ENCODE measurements around the gene TSHZ2. TPM values are rescaled to one million over a fixed set of nuclear protein-coding genes. Genes with fewer than 3 reads are reported as not detected.
A peak's percentile ranks its signal among the peaks of the same experiment; 100 is the strongest.

TSHZ2 gene
- polyA plus RNA-seq, 1 donor: 10.7 TPM

- Histone ChIP-seq H3K9me3 (ENCODE audit: control insufficient read depth, low read depth, low read length) (no peaks in the 10 kb centered on the region), H3K4me1 (ENCODE audit: control insufficient read depth, insufficient read depth, low read length) (no peaks in the 10 kb centered on the region), H3K27ac (ENCODE audit: low read length) (no peak overlapping the region), H3K27me3 (ENCODE audit: control insufficient read depth, insufficient read depth, low read length) (no peaks in the 10 kb centered on the region), H3K4me3 (ENCODE audit: low read length) (no peak overlapping the region), H3K36me3 (ENCODE audit: control insufficient read depth, insufficient read depth, low read length) (no peaks in the 10 kb centered on the region)
- DNase-seq: peak; percentile 19 to 26
- 79% methylated on average over 2 of the region's 11 CpGs for WGBS (ENCODE audit: insufficient coverage, low lambda C conversion rate)
Measured at GRCh38 chr20:53157443-53158408, 185.6 kb downstream of the TSHZ2 start.

- Histone ChIP-seq H3K36me3 (ENCODE audit: control insufficient read depth, insufficient read depth, low read length) (no peaks in the 10 kb centered on the region), H3K4me1 (ENCODE audit: control insufficient read depth, insufficient read depth, low read length) (no peaks in the 10 kb centered on the region), H3K4me3 (ENCODE audit: low read length) (no peak overlapping the region), H3K27me3 (ENCODE audit: control insufficient read depth, insufficient read depth, low read length) (no peaks in the 10 kb centered on the region), H3K27ac (ENCODE audit: low read length) (no peak overlapping the region), H3K9me3 (ENCODE audit: control insufficient read depth, low read depth, low read length) (no peaks in the 10 kb centered on the region)
- WGBS (ENCODE audit: insufficient coverage, low lambda C conversion rate): no CpG with 5 or more reads among the region's 1 CpG
- DNase-seq: no peak
Measured at GRCh38 chr20:53159160-53159559, 187.0 kb downstream of the TSHZ2 start.

- Histone ChIP-seq H3K27ac (ENCODE audit: low read length) (no peak overlapping the region), H3K36me3 (ENCODE audit: control insufficient read depth, insufficient read depth, low read length) (no peaks in the 10 kb centered on the region), H3K27me3 (ENCODE audit: control insufficient read depth, insufficient read depth, low read length) (no peaks in the 10 kb centered on the region), H3K4me3 (ENCODE audit: low read length) (no peak overlapping the region), H3K4me1 (ENCODE audit: control insufficient read depth, insufficient read depth, low read length) (no peaks in the 10 kb centered on the region), H3K9me3 (ENCODE audit: control insufficient read depth, low read depth, low read length) (no peaks in the 10 kb centered on the region)
- WGBS (ENCODE audit: insufficient coverage, low lambda C conversion rate): 100% methylated on average over 1 of the region's 3 CpGs
- no peak for DNase-seq
Measured at GRCh38 chr20:53161073-53161472, 188.9 kb downstream of the TSHZ2 start.

GRCh38 chr20:53161473-53161872 is 189.3 kb downstream of the TSHZ2 start:
- no peak overlapping the region for H3K27ac ChIP-seq (ENCODE audit: low read length)
- H3K36me3 ChIP-seq (ENCODE audit: control insufficient read depth, insufficient read depth, low read length): no peaks in the 10 kb centered on the region
- no peak for DNase-seq
- WGBS (ENCODE audit: insufficient coverage, low lambda C conversion rate): 100% methylated on average over 1 of the region's 4 CpGs
- H3K4me3 ChIP-seq (ENCODE audit: low read length): no peak overlapping the region
- H3K27me3 ChIP-seq (ENCODE audit: control insufficient read depth, insufficient read depth, low read length): no peaks in the 10 kb centered on the region
- H3K9me3 ChIP-seq (ENCODE audit: control insufficient read depth, low read depth, low read length): no peaks in the 10 kb centered on the region
- no peaks in the 10 kb centered on the region for H3K4me1 ChIP-seq (ENCODE audit: control insufficient read depth, insufficient read depth, low read length)

- WGBS (ENCODE audit: insufficient coverage, low lambda C conversion rate): no CpG with 5 or more reads among the region's 13 CpGs
- no peaks in the 10 kb centered on the region for H3K4me1 ChIP-seq (ENCODE audit: control insufficient read depth, insufficient read depth, low read length)
- DNase-seq: peak in 1 of 2 donors; percentile 37
- H3K4me3 ChIP-seq (ENCODE audit: low read length): no peak overlapping the region
- H3K36me3 ChIP-seq (ENCODE audit: control insufficient read depth, insufficient read depth, low read length): no peaks in the 10 kb centered on the region
- no peaks in the 10 kb centered on the region for H3K9me3 ChIP-seq (ENCODE audit: control insufficient read depth, low read depth, low read length)
- H3K27ac ChIP-seq (ENCODE audit: low read length): no peak overlapping the region
- no peaks in the 10 kb centered on the region for H3K27me3 ChIP-seq (ENCODE audit: control insufficient read depth, insufficient read depth, low read length)
Measured at GRCh38 chr20:53162251-53162835, 190.2 kb downstream of the TSHZ2 start.

- Histone ChIP-seq H3K27ac (ENCODE audit: low read length) (no peak overlapping the region), H3K27me3 (ENCODE audit: control insufficient read depth, insufficient read depth, low read length) (no peaks in the 10 kb centered on the region), H3K4me3 (ENCODE audit: low read length) (no peak overlapping the region), H3K36me3 (ENCODE audit: control insufficient read depth, insufficient read depth, low read length) (no peaks in the 10 kb centered on the region), H3K4me1 (ENCODE audit: control insufficient read depth, insufficient read depth, low read length) (no peaks in the 10 kb centered on the region), H3K9me3 (ENCODE audit: control insufficient read depth, low read depth, low read length) (no peaks in the 10 kb centered on the region)
- no CpG with 5 or more reads among the region's 3 CpGs for WGBS (ENCODE audit: insufficient coverage, low lambda C conversion rate)
- DNase-seq: no peak
Measured at GRCh38 chr20:53163486-53163885, 191.3 kb downstream of the TSHZ2 start.

GRCh38 chr20:53164072-53164471 is 191.9 kb downstream of the TSHZ2 start:
- Histone ChIP-seq H3K27me3 (ENCODE audit: control insufficient read depth, insufficient read depth, low read length) (no peaks in the 10 kb centered on the region), H3K9me3 (ENCODE audit: control insufficient read depth, low read depth, low read length) (no peaks in the 10 kb centered on the region), H3K36me3 (ENCODE audit: control insufficient read depth, insufficient read depth, low read length) (no peaks in the 10 kb centered on the region), H3K27ac (ENCODE audit: low read length) (no peak overlapping the region), H3K4me1 (ENCODE audit: control insufficient read depth, insufficient read depth, low read length) (no peaks in the 10 kb centered on the region), H3K4me3 (ENCODE audit: low read length) (no peak overlapping the region)
- no peak for DNase-seq

GRCh38 chr20:53165452-53165851 is 193.3 kb downstream of the TSHZ2 start:
- Histone ChIP-seq H3K4me3 (ENCODE audit: low read length) (no peak overlapping the region), H3K36me3 (ENCODE audit: control insufficient read depth, insufficient read depth, low read length) (no peaks in the 10 kb centered on the region), H3K9me3 (ENCODE audit: control insufficient read depth, low read depth, low read length) (no peaks in the 10 kb centered on the region), H3K4me1 (ENCODE audit: control insufficient read depth, insufficient read depth, low read length) (no peaks in the 10 kb centered on the region), H3K27ac (ENCODE audit: low read length) (no peak overlapping the region), H3K27me3 (ENCODE audit: control insufficient read depth, insufficient read depth, low read length) (no peaks in the 10 kb centered on the region)
- 80% methylated on average over 1 of the region's 4 CpGs for WGBS (ENCODE audit: insufficient coverage, low lambda C conversion rate)
- no peak for DNase-seq

GRCh38 chr20:53168491-53168890 is 196.3 kb downstream of the TSHZ2 start:
- Histone ChIP-seq H3K27ac (ENCODE audit: low read length) (no peak overlapping the region), H3K36me3 (ENCODE audit: control insufficient read depth, insufficient read depth, low read length) (no peaks in the 10 kb centered on the region), H3K4me3 (ENCODE audit: low read length) (no peak overlapping the region), H3K27me3 (ENCODE audit: control insufficient read depth, insufficient read depth, low read length) (no peaks in the 10 kb centered on the region), H3K9me3 (ENCODE audit: control insufficient read depth, low read depth, low read length) (no peaks in the 10 kb centered on the region), H3K4me1 (ENCODE audit: control insufficient read depth, insufficient read depth, low read length) (no peaks in the 10 kb centered on the region)
- WGBS (ENCODE audit: insufficient coverage, low lambda C conversion rate): no CpG with 5 or more reads among the region's 1 CpG
- DNase-seq: no peak

- H3K4me3 ChIP-seq (ENCODE audit: low read length): no peak overlapping the region
- H3K27ac ChIP-seq (ENCODE audit: low read length): no peak overlapping the region
- no CpG with 5 or more reads among the region's 7 CpGs for WGBS (ENCODE audit: insufficient coverage, low lambda C conversion rate)
- DNase-seq: no peak
- H3K4me1 ChIP-seq (ENCODE audit: control insufficient read depth, insufficient read depth, low read length): no peaks in the 10 kb centered on the region
- no peaks in the 10 kb centered on the region for H3K9me3 ChIP-seq (ENCODE audit: control insufficient read depth, low read depth, low read length)
- H3K36me3 ChIP-seq (ENCODE audit: control insufficient read depth, insufficient read depth, low read length): no peaks in the 10 kb centered on the region
- no peaks in the 10 kb centered on the region for H3K27me3 ChIP-seq (ENCODE audit: control insufficient read depth, insufficient read depth, low read length)
Measured at GRCh38 chr20:53170196-53170595, 198.0 kb downstream of the TSHZ2 start.

Measured in large intestine (tissue), 3 donors.